GM18951 (cell line): ENCODE measurements around the gene ADAM19.

Experiments
- POLR2A ChIP-seq: IDR thresholded peaks from 4 replicates; pipeline ENCODE4 v1.6.1; 2011; ENCODE audit warnings: mild to moderate bottlenecking; ENCODE audit not compliant: insufficient read length, insufficient read depth; ENCODE audit errors: extremely low read depth
- in situ Hi-C: fragments of 300-500 bp; cut with MboI; formaldehyde crosslinking; loops from one replicate; pipeline ENCODE4 v1.12.0; 2022; ENCODE audit warnings: low sequenced_read_pairs, mixed read lengths, inconsistent platforms; ENCODE audit not compliant: unreplicated experiment

The ADAM19 gene

DNA sequence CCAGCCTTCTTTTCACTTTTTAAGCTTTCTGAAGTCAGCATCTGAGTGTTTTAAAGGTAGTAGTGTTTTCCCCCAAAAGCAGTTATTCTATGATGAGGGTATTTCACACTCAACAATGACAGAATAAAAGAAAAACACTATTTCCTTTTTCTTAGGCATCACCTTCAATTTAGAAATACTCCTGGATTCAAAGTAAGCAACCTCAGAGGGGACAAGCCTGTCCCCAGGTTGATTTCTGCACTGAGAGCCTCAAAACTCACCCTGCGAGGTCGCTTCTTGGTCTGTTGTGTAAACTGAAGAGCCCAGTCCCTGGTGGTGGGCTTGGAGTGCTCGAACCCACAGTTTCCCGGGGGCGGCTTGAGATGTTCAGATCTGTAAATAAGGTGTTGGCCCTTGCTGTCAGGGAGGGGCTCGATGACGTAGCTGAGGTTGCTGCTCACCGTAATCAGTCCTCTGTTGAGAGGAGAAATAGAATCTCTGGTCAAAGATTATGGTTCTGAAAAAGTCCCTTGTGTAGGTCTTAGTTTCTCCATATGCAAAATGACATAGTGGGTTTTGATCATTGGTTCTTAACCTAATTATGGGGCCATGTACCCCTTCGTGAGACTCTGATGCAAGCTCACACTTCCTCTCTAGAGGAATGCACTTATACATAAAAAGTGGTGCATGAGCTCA is 55.9 kb downstream of the ADAM19 start:
- TF ChIP-seq POLR2A: no peak
- in situ Hi-C loops: no loop called here

- in situ Hi-C loops: no loop called here
- no peak for TF ChIP-seq POLR2A
Measured at GRCh38 chr5:157518963-157519362, 56.6 kb downstream of the ADAM19 start.

DNA sequence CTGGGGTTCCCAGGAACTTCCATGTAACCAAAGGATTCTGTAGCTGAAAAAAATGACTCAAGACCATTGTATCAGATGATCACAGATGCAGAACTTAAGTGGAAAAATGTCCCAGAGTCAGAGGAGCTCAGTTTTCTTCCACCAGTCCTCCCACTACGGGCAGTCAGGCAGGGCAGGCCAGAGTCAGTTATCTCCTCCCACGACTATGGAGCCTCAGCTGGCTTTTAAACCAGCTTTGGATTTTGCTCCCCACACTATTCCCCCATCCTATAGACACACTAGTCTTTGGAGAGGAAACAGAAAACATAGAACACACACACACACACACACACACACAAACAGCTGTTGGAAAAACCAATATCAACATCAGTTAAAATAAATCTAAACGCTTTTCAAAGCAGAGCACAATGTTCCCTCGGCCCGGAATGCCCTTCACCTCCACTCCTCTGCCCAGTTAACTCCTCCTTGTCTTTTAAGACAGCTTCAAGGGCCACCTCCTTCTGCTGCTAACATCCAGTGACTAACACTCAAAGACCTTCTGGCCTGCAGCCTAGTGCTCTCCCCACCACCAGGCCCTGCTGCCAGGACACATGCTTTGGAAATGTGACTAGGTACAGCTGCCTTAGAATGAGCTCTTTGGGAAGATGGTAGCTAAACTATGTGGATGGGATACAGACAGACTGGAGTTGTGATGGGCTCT is 58.8 kb downstream of the ADAM19 start:
- in situ Hi-C loops: no loop called here
- TF ChIP-seq POLR2A: no peak

GRCh38 chr5:157516006-157516405 is 59.6 kb downstream of the ADAM19 start:
- in situ Hi-C loops: no loop called here
- TF ChIP-seq POLR2A: no peak

- TF ChIP-seq POLR2A: no peak
- in situ Hi-C loops: no loop called here
Measured at GRCh38 chr5:157514974-157515373, 60.6 kb downstream of the ADAM19 start.

GRCh38 chr5:157513182-157513581 is 62.4 kb downstream of the ADAM19 start:
- in situ Hi-C loops: no loop called here
- no peak for TF ChIP-seq POLR2A

- in situ Hi-C loops: no loop called here
- no peak for TF ChIP-seq POLR2A
Measured at GRCh38 chr5:157511651-157512644, 63.6 kb downstream of the ADAM19 start.

DNA sequence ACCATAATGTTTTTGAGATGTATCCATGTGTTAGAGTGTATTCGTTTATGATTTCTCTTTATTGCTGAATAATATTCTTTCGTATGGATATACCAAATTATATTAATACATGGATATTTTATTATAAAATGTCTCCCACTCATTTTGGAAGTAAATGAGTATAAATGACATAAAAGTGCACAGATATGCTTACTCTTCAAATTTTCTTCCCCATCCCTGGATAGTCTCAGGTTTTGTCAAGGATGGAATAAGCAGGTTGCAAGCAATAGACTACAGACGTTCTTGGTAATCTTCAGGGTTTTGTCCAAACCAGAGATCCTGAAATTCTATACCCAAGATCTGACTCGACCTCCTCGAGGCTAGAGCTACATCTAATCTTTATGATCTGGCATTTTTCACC is 64.9 kb downstream of the ADAM19 start:
- no peak for TF ChIP-seq POLR2A
- in situ Hi-C loops: no loop called here

GRCh38 chr5:157509587-157509986 is 66.0 kb downstream of the ADAM19 start:
- TF ChIP-seq POLR2A: no peak
- in situ Hi-C loops: no loop called here

DNA sequence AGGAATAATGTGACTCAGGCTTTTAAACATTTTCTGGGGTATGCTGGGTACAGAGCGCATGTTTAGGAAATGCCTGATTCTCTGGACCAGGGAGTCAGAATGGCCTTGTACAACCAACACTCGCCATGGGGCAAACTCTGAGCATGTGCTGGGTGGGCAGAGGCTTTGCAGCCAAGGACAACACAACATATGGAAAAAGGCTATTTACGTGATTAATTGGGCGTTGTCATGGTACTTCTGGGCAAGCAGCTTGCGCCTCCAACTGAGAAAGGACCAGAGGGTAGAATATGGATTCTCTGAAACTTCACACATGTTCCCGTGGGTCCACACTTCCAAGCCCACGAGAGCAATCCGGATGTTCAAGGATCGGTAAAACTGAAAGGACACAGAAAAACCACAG is 66.5 kb downstream of the ADAM19 start:
- TF ChIP-seq POLR2A: no peak

GRCh38 chr5:157506981-157507780 is 68.4 kb downstream of the ADAM19 start:
- TF ChIP-seq POLR2A: no peak
- in situ Hi-C loops: no loop called here

More for the DNA sequence above, 66.5 kb downstream of the ADAM19 start:
- in situ Hi-C loops: no loop called here

GRCh38 chr5:157506066-157506590 is 69.4 kb downstream of the ADAM19 start:
- in situ Hi-C loops: no loop called here
- no peak for TF ChIP-seq POLR2A

DNA sequence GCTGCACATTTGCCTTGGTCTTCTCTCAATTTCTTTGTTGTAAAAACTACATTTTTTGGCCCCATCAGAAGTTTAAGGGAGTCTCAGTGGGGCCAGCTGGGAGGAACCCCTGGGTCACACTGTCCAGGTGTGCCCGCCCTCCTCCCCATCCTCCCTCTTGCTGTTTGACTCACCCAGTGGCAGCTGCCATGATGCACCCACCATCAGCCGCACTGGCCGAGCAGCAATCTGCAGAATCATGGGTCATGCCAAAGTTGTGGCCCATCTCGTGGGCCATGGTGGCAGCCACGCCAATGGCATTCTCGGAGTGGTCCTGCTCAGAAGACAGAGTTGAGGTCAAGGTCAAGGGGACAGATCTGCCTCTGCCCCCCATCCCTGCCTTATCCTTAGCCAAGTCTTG is 70.1 kb downstream of the ADAM19 start:
- in situ Hi-C loops: no loop called here
- no peak for TF ChIP-seq POLR2A

DNA sequence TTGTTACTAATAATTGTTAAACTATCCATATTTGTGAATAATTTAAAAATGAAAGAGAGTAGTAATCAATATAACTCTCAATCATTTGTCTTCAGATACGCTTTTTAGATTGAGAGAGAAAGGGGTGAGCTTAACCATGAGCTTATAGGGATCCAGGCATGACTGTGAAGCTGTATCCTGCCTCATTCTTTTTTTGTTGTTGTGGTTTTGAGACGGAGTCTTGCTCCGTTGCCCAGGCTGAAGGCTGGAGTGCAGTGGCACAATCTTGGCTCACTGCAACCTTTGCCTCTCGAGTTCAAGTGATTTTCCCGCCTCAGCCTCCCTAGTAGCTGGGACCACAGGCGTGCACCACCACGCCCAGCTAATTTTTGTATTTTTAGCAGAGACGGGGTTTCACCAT is 71.5 kb downstream of the ADAM19 start:
- in situ Hi-C loops: no loop called here
- no peak for TF ChIP-seq POLR2A
